Measurements from ENCODE around the gene NEDD8.
"Not testable (repeated sequence)": the region's sequence is repeated elsewhere in the genome, so short reads cannot be mapped to it uniquely, and the experiment has no call there.

The NEDD8 gene

DNA sequence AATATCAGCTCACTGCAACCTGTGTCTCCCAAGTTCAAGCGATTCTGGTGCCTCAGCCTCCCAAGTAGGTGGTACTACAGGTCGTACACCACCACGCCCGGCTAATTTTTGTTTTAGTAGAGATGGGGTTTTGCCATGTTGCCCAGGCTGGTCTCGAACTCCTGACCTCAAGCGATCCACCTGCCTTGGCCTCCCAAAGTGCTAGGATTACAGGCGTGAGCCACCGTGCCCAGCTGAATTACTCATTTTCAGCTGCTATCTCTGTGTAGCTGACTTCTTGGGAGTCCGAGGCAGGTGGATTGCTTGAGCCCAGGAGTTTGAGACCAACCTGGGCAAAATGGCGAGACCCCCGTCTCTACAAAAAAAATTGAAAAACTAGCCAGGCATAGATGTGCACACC is 13.2 kb upstream of the NEDD8 start:
- DNase-seq, result not testable (repeated sequence)

DNA sequence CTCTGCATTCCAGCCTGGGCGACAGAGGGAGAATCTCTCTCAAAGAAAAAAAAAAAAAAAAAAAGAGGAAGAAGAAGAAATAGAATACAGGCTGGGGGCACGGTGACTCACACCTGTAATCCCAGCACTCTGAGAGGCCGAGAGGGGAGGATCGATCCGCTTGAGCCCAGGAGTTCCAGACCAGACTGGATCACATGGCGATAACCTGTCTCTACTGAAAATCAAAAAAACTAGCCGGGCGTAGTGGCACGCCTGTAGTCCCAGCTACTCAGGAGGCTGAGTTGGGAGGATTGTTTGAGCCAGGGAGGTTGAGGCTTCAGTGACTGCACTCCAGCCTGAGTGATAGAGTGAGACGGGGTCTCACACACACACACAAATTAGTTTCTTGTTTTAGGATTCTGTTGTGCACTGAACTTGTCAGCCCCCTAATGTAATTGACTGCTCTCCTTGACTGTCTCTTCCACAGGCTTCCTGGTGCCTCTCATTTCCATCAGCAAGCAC is 11.2 kb upstream of the NEDD8 start:
- DNase-seq, result peak in 1 of 6 experiments; percentile 25

- peak in 4 of 6 experiments; percentile 92 to 99 (median 96) for DNase-seq
These were observed 9.8 kb upstream of the NEDD8 start for GRCh38 chr14:24241829-24242443.

DNA sequence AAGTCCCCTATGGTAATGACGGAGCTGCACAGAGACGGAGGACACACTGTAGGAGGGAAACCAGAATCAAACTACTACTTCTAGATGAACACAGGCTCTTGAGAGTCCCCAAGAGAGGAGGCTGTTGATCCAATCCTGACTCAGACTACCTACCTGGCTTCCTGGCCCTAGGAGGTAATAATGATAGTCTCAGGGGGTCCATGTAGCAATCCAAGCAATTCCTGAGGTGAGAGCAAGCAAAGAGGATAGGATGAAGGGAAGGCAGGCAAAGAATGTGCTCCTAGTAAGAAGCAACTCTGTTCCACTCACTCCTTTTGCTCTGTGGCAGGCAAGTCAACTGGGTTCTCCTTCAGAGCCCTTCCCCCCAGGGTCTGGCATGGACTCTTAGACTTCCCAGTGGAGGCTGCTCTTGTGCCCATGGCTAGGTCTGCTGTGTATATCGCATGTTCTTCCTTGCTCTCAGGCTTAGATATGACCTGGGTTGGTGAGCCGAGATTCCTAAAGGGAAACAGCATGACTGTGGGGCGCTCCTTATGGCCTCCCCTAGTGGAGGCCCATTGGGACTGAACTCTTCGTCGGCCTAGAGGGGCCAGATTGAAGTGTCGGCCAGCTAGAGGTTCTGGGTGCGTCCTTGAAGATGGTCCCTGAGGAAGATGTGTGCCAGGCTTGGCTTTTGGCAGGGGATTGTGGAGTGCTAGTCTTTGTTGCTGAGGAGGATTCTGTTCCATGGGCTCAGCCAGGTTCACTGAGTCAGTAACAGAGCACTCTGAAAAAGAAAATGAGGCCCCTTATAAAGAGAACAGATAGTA is 8.1 kb upstream of the NEDD8 start:
- no peak for DNase-seq

- DNase-seq, result no peak
These were observed 6.4 kb upstream of the NEDD8 start for GRCh38 chr14:24238527-24239037.

GRCh38 chr14:24238123-24238522 is 6.0 kb upstream of the NEDD8 start:
- DNase-seq, result no peak

- DNase-seq, result no peak
These were observed 5.3 kb upstream of the NEDD8 start for GRCh38 chr14:24237463-24237955.

DNA sequence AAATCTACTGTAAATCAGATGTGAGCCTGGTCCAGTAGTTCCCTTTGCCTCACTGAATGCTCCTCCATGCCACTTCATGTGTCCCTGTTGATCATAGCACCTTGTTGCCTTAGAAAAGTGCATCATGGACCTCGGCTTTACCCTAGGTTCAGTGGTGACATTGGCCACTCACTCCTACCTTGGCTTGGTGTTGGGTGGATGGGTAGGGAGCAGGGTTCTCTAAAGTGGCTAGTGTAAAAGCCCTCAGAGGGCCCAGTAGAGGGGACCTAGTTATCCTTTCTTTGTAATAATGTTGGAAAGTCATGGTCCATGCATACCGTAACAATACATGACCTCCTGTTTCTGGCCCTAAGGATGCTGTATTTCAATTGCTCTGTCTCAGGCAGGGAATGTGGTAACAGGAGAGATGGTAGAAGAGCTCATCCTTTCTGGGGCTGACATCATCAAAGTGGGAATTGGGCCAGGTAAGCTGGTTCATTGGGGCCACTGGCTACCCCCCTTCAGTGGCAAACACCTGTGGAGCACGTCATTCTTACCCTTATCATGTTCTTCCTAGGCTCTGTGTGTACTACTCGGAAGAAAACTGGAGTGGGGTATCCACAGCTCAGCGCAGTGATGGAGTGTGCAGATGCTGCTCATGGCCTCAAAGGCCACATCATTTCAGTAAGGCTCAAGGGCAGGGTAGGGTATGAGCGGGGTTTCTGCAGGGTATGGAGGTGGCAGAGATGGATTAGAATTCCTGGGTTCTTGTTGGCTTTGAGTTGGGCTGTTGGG is 4.7 kb upstream of the NEDD8 start:
- no peak for DNase-seq

GRCh38 chr14:24235804-24236688 is 3.9 kb upstream of the NEDD8 start:
- DNase-seq, result no peak

GRCh38 chr14:24234095-24235005 is 2.2 kb upstream of the NEDD8 start:
- no peak for DNase-seq

DNA sequence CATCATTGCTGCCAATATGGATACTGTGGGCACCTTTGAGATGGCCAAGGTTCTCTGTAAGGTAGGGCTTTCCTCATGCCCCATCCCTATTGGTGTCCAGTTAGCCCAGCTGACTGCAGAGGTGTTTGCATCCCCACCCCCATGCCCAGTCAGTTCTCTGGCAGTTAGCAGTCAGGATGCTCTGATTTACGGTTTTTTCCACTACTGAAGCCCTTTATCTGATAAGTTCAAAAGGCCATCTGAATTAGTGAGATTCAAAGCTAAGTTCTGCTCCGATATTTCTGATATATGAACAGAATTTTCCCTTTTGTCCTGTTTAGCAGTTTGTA is 1.3 kb upstream of the NEDD8 start:
- DNase-seq, result no peak

DNA sequence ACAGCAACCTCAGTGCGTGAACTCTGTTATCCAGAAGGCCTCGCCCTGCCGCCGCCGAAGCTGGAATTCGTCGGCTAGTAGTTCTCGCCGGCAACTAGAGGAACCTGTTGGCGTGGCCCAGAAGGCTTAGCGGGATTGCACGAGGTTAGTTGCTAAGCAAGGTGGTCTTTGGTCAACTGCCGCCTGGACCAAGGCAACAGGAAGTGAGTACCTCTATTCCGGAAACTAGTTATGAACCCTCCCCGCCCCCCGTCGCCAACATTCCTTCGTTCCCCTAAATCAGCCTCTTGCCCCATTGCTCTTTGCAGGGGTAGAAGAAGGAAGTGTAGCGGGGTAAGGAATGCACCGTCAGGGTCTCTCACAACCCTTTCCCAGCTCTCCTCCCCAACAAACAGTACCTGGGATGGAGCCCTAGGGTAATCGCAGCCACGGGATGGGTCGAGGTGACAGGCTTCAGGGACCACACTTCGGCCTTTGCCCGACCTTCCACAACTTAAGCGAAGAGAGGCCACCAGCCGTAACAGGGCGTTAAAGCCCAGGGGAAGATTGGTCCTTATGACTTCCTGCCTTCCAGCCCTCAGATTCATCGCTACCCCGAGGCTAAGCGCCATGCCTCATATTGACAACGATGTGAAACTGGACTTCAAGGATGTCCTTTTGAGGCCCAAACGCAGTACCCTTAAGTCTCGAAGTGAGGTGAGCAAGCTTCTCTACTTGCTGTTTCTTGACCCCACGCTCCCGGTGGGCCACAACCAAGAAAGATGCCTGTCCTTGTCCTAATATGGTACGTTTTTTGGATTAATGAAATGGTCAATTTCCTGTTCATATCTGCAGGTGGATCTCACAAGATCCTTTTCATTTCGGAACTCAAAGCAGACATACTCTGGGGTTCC is 724 bp upstream of the NEDD8 start, which contains the start of gene GMPR2:
GMPR2 (plus strand) TSS at position 285 of the 893 bp plus-strand sequence; CDS start at position 610, 325 bp downstream.
- DNase-seq, result peak in 1 of 6 experiments; percentile 46

DNA sequence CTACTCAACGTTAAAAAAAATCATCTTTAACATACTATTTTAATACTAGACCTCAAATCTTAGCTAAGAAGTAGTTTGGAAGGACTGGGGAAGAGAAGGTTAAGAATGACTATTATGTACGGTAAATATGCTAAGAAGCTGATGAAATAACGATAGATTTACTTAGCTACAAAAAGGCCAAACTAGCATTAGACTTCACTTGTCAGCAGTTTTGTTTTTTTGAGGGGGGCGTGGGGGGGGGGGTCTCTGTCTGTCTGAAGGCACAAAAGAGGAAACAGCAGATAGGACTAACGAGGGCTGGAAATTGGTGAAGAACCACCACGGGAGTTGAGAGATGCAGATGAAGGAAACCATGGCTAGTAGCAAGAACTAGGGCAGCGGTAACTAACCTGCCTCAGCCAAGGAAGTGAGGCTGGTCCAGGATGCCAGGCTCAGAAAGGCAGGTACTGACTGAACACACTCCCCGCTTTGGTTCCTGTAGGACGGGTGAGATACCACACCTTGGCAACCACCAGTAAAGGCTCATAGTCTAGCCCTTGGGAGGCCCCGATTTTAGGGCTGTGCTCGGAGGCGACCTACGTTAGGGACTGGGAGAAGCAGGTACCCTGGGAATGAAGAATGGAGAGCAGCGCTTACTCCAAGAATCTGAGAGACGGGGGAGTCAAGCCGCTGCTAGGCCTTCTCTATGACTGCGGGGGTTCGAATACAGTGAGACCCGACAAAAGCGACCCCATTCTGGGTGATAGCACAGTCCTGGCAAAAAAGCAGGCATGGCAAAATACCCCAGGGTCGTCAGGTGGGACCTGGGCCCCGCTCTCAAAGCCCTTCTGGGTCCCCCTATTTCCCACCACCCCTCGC is 675 bp downstream of the NEDD8 start:
- peak in 1 of 6 experiments; percentile 2 for DNase-seq

DNA sequence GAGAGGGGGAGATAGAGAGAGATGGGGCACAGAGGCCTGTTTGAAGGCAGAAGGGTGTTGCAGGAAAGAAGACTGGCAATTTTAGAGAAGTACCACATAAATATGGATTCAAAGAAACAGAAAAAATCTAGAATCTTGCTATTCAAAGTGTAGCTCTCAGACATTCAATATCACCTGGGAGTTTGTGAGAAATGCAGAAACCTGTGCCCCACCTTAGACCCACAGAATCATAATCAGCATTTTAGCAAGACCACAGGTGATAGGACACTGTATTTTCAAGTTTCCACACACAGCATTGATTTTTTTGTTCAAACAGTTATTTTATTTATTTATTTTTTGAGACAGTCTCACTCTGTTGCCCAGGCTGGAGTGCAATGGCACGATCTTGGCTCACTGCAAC is 3.3 kb downstream of the NEDD8 start:
- DNase-seq, result no peak

DNA sequence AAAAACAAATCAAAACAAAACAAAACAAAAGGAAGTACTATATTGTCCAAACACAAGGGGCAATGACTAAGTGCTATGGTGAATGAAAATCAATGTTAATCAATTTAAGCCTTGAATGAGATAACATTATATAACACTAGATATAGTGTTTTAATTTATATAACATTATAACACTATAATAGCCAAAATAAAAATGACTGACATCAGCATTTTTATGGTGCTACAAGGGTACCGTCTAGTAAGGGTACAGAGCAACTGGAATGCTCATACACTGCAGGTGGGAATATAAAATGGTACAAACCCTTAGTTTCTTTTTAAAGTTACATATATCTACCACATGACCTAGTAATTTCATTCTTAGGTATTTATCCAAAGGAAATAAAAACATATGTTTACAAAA is 5.7 kb downstream of the NEDD8 start:
- no peak for DNase-seq

DNA sequence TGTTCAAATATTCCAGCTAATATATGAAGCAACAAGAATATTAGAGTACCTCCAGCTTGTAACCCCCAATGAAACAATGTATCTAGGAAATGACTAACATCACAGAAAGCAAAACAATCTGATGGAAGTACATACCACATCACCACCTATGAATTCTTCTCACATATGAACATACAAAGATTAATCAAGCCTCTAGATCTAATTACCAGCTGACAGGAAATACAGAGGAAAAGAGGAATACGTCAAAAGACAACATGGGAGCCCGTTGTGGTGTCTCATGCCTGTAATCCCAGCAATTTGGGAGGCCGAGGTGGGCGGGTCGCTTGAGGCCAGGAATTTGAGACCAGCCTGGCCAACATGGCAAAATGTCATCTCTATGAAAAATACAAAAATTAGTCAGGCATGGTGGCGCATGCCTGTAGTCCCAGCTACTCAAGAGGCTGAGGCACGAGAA is 7.5 kb downstream of the NEDD8 start:
- no peak for DNase-seq

- DNase-seq, result not testable (repeated sequence)
These were observed 9.2 kb downstream of the NEDD8 start for GRCh38 chr14:24222987-24223386.

DNA sequence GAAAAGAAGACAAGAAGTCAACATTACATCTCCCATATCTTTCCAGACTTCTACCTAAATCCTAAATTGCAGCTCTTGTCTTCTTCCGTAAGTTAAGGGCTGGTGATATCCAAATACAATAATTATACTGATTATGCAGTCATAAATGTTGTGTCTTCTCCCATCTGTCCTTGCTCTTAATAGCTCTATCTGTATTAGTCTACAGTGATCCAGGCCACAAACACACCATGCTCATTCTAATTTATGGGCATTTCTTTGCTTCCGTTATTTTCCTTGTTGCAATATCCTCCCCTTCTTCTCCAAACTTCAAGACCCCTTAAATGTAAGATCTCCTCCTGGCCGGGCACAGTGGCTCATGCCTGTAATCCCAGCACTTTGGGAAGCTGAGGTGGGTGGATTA is 12.6 kb downstream of the NEDD8 start:
- no peak for DNase-seq

DNA sequence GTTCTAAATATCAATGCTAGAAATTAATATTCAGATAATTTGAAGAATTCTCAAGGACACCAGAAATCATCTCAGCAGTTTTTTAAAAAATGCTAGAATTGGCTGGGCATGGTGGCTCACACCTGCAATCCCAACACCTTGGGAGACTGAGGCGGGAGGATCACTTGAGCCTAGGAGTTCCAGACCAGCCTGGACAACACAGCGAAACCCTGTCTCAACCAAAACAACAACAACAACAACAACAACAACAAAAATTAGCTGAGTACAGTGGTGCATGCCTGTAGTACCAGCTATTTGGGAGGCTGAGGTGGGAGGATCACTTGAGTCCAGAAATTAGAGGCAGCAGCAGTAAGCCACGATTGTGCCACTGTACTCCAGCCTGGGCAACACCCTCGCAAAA is 13.1 kb downstream of the NEDD8 start:
- no peak for DNase-seq

Measured in stimulated activated naive CD4-positive, alpha-beta T cell (primary cell).